Measurements from ENCODE around the gene ABHD16A. TPM values are rescaled to one million over a fixed set of nuclear protein-coding genes. Genes with fewer than 3 reads are reported as not detected.
"Not testable (repeated sequence)": the region's sequence is repeated elsewhere in the genome, so short reads cannot be mapped to it uniquely, and the experiment has no call there.

The ABHD16A gene
- total RNA-seq, 1 donor from 2014 or later, result 58.9 TPM

- no peak for DNase-seq (ENCODE audit: low read depth)
Observed at GRCh38 chr6:31715022-31715958, 12.2 kb upstream of the ABHD16A start, which contains the start of gene LY6G6D. Gene LY6G6D, plus strand, starts transcription at chr6:31715348. Its CDS starts 8 bp downstream, at chr6:31715356.

- DNase-seq (ENCODE audit: low read depth), result no peak
Observed at GRCh38 chr6:31713991-31714684, 11.0 kb upstream of the ABHD16A start.

GRCh38 chr6:31713465-31713864 is 10.3 kb upstream of the ABHD16A start:
- DNase-seq (ENCODE audit: low read depth), result no peak

GRCh38 chr6:31712296-31712695 is 9.2 kb upstream of the ABHD16A start:
- peak; percentile 8 for DNase-seq (ENCODE audit: low read depth)

DNA sequence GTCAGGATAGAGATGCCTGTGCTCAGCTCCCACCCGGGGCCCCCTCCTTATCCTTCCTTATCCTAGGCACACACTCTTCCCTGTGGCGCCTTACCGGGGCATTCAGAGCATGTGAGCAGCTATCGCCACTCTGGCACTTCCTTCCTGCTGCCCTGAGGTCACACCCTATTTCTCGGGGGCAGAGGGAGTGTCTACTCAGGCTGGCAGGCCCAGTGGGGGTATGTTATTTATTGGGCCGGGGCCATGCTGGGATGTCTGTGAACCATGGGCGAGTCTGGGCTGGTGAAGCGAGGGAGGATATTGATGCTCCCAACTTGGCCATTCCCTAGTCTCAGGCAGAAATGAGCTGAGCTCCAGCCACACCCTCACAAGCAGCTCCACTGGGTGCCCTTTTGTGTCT is 8.1 kb upstream of the ABHD16A start:
- DNase-seq (ENCODE audit: low read depth), result no peak

- DNase-seq (ENCODE audit: low read depth), result no peak
Observed at GRCh38 chr6:31710523-31711219, 7.5 kb upstream of the ABHD16A start.

DNA sequence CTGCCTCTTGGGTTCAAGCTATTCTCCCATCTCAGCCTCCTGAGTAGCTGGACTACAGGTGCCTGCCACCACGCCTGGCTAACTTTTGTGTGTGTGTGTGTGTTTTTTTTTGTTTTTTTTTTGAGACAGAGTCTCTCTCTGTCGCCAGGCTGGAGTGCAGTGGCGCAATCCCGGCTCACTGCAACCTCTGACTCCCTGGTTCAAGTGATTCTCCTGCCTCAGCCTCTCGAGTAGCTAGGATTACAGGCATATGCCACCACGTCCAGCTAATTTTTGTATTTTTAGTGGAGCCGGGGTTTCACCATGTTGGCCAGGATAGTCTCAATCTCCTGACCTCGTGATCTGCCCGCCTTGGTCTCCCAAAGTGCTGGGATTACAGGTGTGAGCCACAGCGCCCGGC is 6.0 kb upstream of the ABHD16A start:
- DNase-seq (ENCODE audit: low read depth), result not testable (repeated sequence)

DNA sequence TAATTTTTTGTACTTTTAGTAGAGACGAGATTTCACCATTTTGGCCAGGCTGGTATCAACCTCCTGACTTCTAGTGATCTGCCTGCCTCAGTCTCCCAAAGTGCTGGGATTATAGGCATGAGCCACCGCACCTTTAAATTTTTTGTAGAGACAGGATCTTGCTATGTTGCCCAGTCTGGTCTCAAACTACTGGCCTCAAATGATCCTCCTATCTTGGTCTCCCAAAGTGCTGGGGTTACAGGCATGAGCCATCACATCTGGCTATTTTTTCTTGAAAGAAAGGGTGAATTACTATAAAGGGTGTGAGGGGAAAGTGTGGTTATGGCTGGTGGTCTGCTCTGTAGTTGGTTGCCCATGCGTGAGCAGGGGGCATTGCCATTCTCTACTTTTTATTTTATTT is 5.1 kb upstream of the ABHD16A start:
- no peak for DNase-seq (ENCODE audit: low read depth)

GRCh38 chr6:31707701-31708100 is 4.6 kb upstream of the ABHD16A start:
- no peak for DNase-seq (ENCODE audit: low read depth)

DNA sequence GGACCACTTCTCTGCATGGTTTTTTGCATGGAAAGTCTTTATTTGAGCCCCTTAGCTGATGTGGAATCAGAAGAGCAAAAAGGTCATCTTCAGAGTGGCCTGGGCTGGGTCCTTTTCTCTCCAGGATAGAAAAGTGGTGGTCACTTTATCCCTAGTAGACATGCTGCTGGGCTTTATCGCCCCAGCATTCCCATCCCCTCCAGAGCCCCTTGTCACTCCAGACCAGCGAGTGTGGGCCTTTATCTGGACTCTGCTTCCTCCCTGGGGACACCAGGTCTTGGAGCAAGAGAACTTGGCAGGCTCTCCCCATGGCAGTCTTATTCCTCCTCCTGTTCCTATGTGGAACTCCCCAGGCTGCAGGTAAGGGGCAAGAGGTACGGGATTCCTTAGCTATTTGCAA is 3.5 kb upstream of the ABHD16A start, which contains the start of gene LY6G6F:
TSS of gene LY6G6F (plus strand) at position 268 of the 400 bp plus-strand sequence. CDS start at position 309, 41 bp downstream.
- DNase-seq (ENCODE audit: low read depth), result no peak

GRCh38 chr6:31705931-31706330 is 2.8 kb upstream of the ABHD16A start:
- no peak for DNase-seq (ENCODE audit: low read depth)

DNA sequence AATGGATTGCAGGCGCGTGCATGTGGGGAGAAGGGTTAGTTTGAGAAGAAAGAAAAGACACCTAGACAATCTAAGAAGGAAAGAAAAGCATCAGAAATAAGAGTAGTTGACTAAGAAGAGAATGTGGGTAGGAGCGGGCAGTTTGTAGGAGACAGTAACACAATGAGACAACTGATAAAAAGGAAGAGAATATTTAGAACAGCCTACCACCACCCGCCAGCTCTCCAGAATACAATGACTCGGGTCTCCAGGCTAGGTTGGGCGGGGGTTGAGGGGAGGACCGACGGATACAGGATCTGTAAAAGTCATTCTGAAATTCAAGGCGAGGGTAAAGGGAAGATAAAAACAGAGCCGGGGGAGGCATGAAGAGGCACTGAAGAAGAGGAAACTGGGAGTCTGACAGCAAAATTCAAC is 712 bp downstream of the ABHD16A start:
- no peak for DNase-seq (ENCODE audit: low read depth)

- peak; percentile 83 for DNase-seq (ENCODE audit: low read depth)
Observed at GRCh38 chr6:31701666-31702404, 1.3 kb downstream of the ABHD16A start.

- no peak for DNase-seq (ENCODE audit: low read depth)
Observed at GRCh38 chr6:31700740-31701401, 2.3 kb downstream of the ABHD16A start.

DNA sequence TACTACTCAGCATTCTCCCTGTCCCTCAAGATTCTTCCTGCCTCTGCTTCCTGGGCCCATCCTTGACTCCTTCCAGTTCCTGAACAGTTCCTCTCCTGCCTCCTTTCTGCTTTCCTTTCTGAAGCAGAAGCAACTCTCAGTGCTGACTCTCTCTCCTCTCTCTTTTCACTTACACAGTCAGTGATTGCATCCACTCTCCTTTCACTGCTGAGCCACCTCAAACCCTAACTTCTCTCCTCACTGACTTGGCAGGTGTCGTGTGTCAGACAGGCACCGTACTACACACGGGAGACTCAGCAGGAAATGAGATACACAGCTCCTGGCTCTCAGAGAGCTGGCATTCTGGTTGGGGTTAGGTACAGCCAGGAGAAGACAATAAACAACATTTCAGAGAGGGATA is 5.6 kb downstream of the ABHD16A start:
- no peak for DNase-seq (ENCODE audit: low read depth)

DNA sequence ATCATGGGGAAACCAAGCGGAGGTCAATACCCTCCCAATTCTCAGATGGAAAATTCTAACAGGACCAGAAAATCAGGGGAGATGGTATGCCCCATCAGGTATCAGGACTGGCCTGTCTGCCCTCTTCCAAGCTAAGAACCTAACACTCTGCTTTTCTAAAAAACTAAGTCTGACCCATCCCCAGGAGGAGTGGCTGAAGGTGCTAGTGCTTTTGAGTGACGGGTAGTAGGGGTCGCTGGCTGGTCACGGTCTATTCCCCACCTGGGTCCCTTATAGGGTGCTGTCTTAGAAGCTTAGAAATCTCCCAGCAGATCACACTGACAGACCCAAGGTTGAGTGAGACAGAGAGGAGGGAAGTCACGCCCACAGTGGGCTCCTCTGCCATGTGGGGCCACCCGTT is 9.6 kb downstream of the ABHD16A start:
- no peak for DNase-seq (ENCODE audit: low read depth)

DNA sequence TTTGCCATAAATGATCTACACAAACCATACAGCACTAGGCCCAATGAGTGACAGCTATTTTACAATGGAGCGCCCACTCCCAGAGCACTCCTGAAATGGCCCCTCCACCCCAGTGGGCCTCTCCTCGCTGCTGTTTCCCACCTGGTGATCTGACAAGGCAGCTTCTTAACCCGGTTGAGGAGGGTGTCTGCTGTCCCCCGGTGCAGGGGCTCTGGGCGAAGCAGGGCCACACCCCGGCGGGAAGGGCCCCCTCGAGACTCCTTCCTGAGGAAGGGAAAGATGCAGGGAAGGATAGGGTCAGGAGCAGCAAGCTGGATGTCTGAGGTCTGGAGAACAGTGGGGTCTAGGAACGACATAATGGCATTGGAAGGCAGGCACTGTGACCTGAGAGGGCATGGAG is 10.2 kb downstream of the ABHD16A start:
- DNase-seq (ENCODE audit: low read depth), result no peak

DNA sequence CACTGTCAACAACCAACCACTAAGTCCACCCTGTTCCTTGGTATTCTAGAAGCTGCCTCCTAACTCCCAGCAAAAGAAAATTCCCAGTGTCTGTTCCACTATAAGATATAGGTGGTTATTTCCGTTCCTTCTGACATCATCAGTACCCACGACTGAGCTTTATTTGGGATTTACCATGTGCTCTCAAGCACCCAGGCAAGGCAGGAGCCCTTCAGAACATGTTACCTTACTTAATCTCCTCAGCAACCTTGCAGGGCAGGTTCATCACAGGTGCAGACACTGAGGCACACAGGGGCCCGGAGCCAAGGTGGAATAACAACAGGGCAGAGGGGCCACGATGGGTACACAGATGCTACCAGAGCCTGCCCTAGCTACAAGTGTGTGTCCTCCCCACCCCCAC is 10.8 kb downstream of the ABHD16A start:
- DNase-seq (ENCODE audit: low read depth), result no peak

GRCh38 chr6:31691564-31692108 is 11.5 kb downstream of the ABHD16A start:
- DNase-seq (ENCODE audit: low read depth), result no peak

GRCh38 chr6:31691078-31691463 is 12.1 kb downstream of the ABHD16A start:
- DNase-seq (ENCODE audit: low read depth), result no peak
